Effector memory CD4-positive, alpha-beta T cell (primary cell): ENCODE data around the gene CDK1.

Experiments used
- DNase-seq, 3 donors: peaks; one replicate each; pipeline ENCODE4 v3.0.0-alpha.2; 2020
- H3K27ac ChIP-seq: 2 replicates; pipeline ENCODE4 v1.7.0; 2013; ENCODE audit warnings: mild to moderate bottlenecking, low read length, moderate library complexity; ENCODE audit not compliant: insufficient read depth, poor library complexity, severe bottlenecking
- H3K27me3 ChIP-seq: replicated peaks from 2 replicates; pipeline ENCODE4 v1.7.0; 2013; ENCODE audit warnings: mild to moderate bottlenecking, low read length; ENCODE audit not compliant: insufficient read depth, control insufficient read depth, poor library complexity, severe bottlenecking
- H3K36me3 ChIP-seq: 2 replicates; pipeline ENCODE4 v1.7.0; 2013; ENCODE audit warnings: mild to moderate bottlenecking, low read length, moderate library complexity; ENCODE audit not compliant: control insufficient read depth, insufficient read depth
- H3K4me1 ChIP-seq: 2 replicates; pipeline ENCODE4 v1.7.0; 2013; ENCODE audit warnings: low read length, mild to moderate bottlenecking; ENCODE audit not compliant: control insufficient read depth, insufficient read depth, poor library complexity, severe bottlenecking
- H3K4me3 ChIP-seq: 2 replicates; pipeline ENCODE4 v1.7.0; 2013; ENCODE audit warnings: low read length, low read depth, mild to moderate bottlenecking; ENCODE audit not compliant: insufficient read depth, poor library complexity, severe bottlenecking
- H3K9me3 ChIP-seq: 2 replicates; pipeline ENCODE4 v1.7.0; 2013; ENCODE audit warnings: mild to moderate bottlenecking, low read length, moderate library complexity; ENCODE audit not compliant: control insufficient read depth

Gene CDK1

DNA sequence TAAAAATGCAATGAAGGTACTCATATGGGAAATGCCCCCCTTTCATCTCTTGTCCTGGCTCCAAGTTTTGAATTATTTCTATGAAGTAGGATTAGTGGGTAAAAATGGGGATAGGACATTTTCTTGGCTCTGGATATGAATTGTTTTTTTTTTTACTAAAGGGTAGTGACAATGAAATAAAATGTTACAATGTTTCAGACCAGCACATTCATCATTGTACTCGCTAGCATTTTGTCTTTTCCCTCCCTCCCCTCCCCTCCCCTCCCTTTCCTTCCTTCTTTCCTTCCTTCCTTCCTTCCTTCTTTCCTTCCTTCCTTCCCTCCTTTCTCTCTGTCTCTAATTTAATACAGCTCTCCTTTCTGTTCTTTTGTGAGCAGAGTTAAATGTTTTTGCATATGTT, 64.4 kb downstream of the CDK1 start:
- Histone ChIP-seq H3K27ac (no peak overlapping the region), H3K36me3 (no peaks in the 10 kb centered on the region), H3K4me1 (no peaks in the 10 kb centered on the region), H3K4me3 (no peak overlapping the region), H3K27me3 (no peaks in the 10 kb centered on the region), H3K9me3 (no peaks in the 10 kb centered on the region)
- no peak for DNase-seq
